OCI-LY1 (cell line): Measurements from ENCODE around the gene ANO5.

ENCODE experiments used
- CTCF ChIP-seq: fragments of 200-600 bp; sonication (generic), shearing (Covaris generic); IDR thresholded peaks from 2 replicates; pipeline ENCODE4 v1.5.1; 2017; ENCODE audit warnings: mild to moderate bottlenecking, antibody characterized with exemption, low read length, moderate library complexity, mixed read lengths
- EZH2 ChIP-seq: fragments of 200-600 bp; sonication (generic), shearing (Covaris generic); IDR thresholded peaks from 2 replicates; pipeline ENCODE4 v1.8.0; 2017; ENCODE audit warnings: borderline replicate concordance, mixed run types, mild to moderate bottlenecking, antibody characterized with exemption, low read length, moderate library complexity, mixed read lengths

GRCh38 chr11:22192642-22193347 is at the start of gene ANO5:
- TF ChIP-seq CTCF (no peak), EZH2 (no peak)
